Measurements from ENCODE around the gene PARVG. TPM values are rescaled to one million over a fixed set of nuclear protein-coding genes. Genes with fewer than 3 reads are reported as not detected.

PARVG gene
- total RNA-seq, 2 experiments from 2014 or later = 76.5 to 76.9 TPM

GRCh38 chr22:44200451-44200850, 19.7 kb downstream of the PARVG start:
- ATAC-seq = no peak
- DNase-seq = no peak
- H3K4me3 Mint-ChIP-seq = no peak overlapping the region
- CTCF ChIA-PET = no interaction called here
- intact Hi-C loops (cut with micrococcal nuclease) = no loop called here
- POLR2A ChIA-PET = no interaction called here
- no peaks in the 10 kb centered on the region for H3K9me3 Mint-ChIP-seq
- no peaks in the 10 kb centered on the region for H3K27me3 Mint-ChIP-seq
- no peak for TF ChIP-seq CTCF (IDR thresholded peaks at IDR 0.05)
- H3K27ac Mint-ChIP-seq = no peak overlapping the region
- H3K36me3 Mint-ChIP-seq (ENCODE audit: low read depth) = peaks cover 24% of the 10 kb centered on the region
- peaks cover 6% of the 10 kb centered on the region for H3K4me1 Mint-ChIP-seq (ENCODE audit: low read depth)

- no peak for TF ChIP-seq CTCF (IDR thresholded peaks at IDR 0.05)
- no peaks in the 10 kb centered on the region for H3K27me3 Mint-ChIP-seq
- ChIA-PET CTCF (no interaction called here), POLR2A (interaction anchor here (1.2 kb wide), 1 partner anchor 11 kb away, joined by 4 read pairs; no protein-coding TSS in a partner anchor)
- H3K4me1 Mint-ChIP-seq (ENCODE audit: low read depth) = peaks cover 6% of the 10 kb centered on the region
- H3K36me3 Mint-ChIP-seq (ENCODE audit: low read depth) = peaks cover 23% of the 10 kb centered on the region
- intact Hi-C loops (cut with micrococcal nuclease) = no loop called here
- no peak overlapping the region for H3K27ac Mint-ChIP-seq
- ATAC-seq (no peak), DNase-seq (no peak)
- no peak overlapping the region for H3K4me3 Mint-ChIP-seq
- no peaks in the 10 kb centered on the region for H3K9me3 Mint-ChIP-seq
These were observed 20.3 kb downstream of the PARVG start for GRCh38 chr22:44200855-44201550.

GRCh38 chr22:44201665-44202064, 20.9 kb downstream of the PARVG start:
- Mint-ChIP-seq H3K27ac (no peak overlapping the region), H3K9me3 (no peaks in the 10 kb centered on the region), H3K4me1 (ENCODE audit: low read depth) (peaks cover 6% of the 10 kb centered on the region), H3K36me3 (ENCODE audit: low read depth) (peaks cover 23% of the 10 kb centered on the region), H3K27me3 (no peaks in the 10 kb centered on the region), H3K4me3 (no peak overlapping the region)
- no peak for DNase-seq
- TF ChIP-seq CTCF (IDR thresholded peaks at IDR 0.05) = no peak
- intact Hi-C loops (cut with micrococcal nuclease) = no loop called here
- no peak for ATAC-seq
- CTCF ChIA-PET = no interaction called here
- POLR2A ChIA-PET = interaction anchor here (1.2 kb wide), 1 partner anchor 11 kb away, joined by 4 read pairs; no protein-coding TSS in a partner anchor

GRCh38 chr22:44202261-44202789, 21.6 kb downstream of the PARVG start:
- Mint-ChIP-seq H3K4me3 (no peak overlapping the region), H3K4me1 (ENCODE audit: low read depth) (peaks cover 6% of the 10 kb centered on the region), H3K27ac (no peak overlapping the region), H3K36me3 (ENCODE audit: low read depth) (peaks cover 23% of the 10 kb centered on the region), H3K27me3 (no peaks in the 10 kb centered on the region), H3K9me3 (no peaks in the 10 kb centered on the region)
- CTCF ChIA-PET = no interaction called here
- POLR2A ChIA-PET = interaction anchor here (0.9 kb wide), 1 partner anchor 13 kb away, joined by 3 read pairs; no protein-coding TSS in a partner anchor
- intact Hi-C loops (cut with micrococcal nuclease) = no loop called here
- TF ChIP-seq CTCF (IDR thresholded peaks at IDR 0.05) = no peak
- no peak for DNase-seq
- no peak for ATAC-seq

GRCh38 chr22:44203203-44203602, 22.5 kb downstream of the PARVG start:
- ATAC-seq (no peak), DNase-seq (no peak)
- Mint-ChIP-seq H3K27me3 (no peaks in the 10 kb centered on the region), H3K27ac (no peak overlapping the region), H3K4me3 (no peak overlapping the region), H3K9me3 (no peaks in the 10 kb centered on the region), H3K4me1 (ENCODE audit: low read depth) (peaks cover 6% of the 10 kb centered on the region), H3K36me3 (ENCODE audit: low read depth) (peaks cover 21% of the 10 kb centered on the region)
- POLR2A ChIA-PET = no interaction called here
- no peak for TF ChIP-seq CTCF (IDR thresholded peaks at IDR 0.05)
- intact Hi-C loops (cut with micrococcal nuclease) = no loop called here
- CTCF ChIA-PET = no interaction called here

All from activated CD8-positive, alpha-beta T cell treated with anti-CD3 and anti-CD28 coated beads for 36 hours (primary cell).